ENCODE measurements around the gene PLIN5. TPM values are rescaled to one million over a fixed set of nuclear protein-coding genes. Genes with fewer than 3 reads are reported as not detected.
"Not testable (repeated sequence)": the region's sequence is repeated elsewhere in the genome, so short reads cannot be mapped to it uniquely, and the experiment has no call there.

Gene PLIN5
- total and polyA plus RNA-seq, 12 donors, result 25.7 to 149 (median 45.7) TPM

- no peak overlapping the region for H3K27ac ChIP-seq
- no peaks in the 10 kb centered on the region for H3K9me3 ChIP-seq
- H3K36me3 ChIP-seq, result no peaks in the 10 kb centered on the region
- peaks cover 0 to 27% (median 13%) of the 10 kb centered on the region in 9 donors for H3K4me1 ChIP-seq
- H3K27me3 ChIP-seq, result peaks cover 0 to 9% (median 0%) of the 10 kb centered on the region in 7 donors
- ATAC-seq (no peak), DNase-seq (no peak)
- intact Hi-C loops (cut with DNase I), result no loop called here
- no peak overlapping the region for H3K4me3 ChIP-seq
- 66 to 67% methylated on average over 28 of the region's 28 CpGs for WGBS, 2 donors
- TF ChIP-seq CTCF (IDR thresholded peaks at IDR 0.05), result no peak
These were observed 3.4 kb downstream of the PLIN5 start for GRCh38 chr19:4531562-4532165.

GRCh38 chr19:4529924-4530522 lies 5.0 kb downstream of the PLIN5 start:
- no peak for TF ChIP-seq CTCF (IDR thresholded peaks at IDR 0.05)
- Histone ChIP-seq H3K9me3 (no peaks in the 10 kb centered on the region), H3K4me1 (peaks cover 0 to 16% (median 1%) of the 10 kb centered on the region in 9 donors), H3K27ac (no peak overlapping the region), H3K27me3 (peaks cover 0 to 6% (median 0%) of the 10 kb centered on the region in 7 donors), H3K36me3 (no peaks in the 10 kb centered on the region), H3K4me3 (no peak overlapping the region)
- intact Hi-C loops (cut with DNase I), result loop anchor here in 3 of 10 donors (10.0 kb wide), 2 partner anchors 255 to 265 kb away; partner anchors contain the start of gene SHD (in 1 of the 3)
- DNase-seq (no peak), ATAC-seq (no peak)
- 79% methylated on average over 14 of the region's 14 CpGs for WGBS, 2 donors

GRCh38 chr19:4528843-4529242 lies 6.2 kb downstream of the PLIN5 start:
- ATAC-seq (no peak), DNase-seq (no peak)
- Histone ChIP-seq H3K9me3 (no peaks in the 10 kb centered on the region), H3K4me3 (no peak overlapping the region), H3K27ac (no peak overlapping the region), H3K36me3 (no peaks in the 10 kb centered on the region), H3K27me3 (no peaks in the 10 kb centered on the region), H3K4me1 (peaks cover 0 to 5% (median 0%) of the 10 kb centered on the region in 9 donors)
- WGBS, 2 donors, result 65 to 71% methylated on average over 15 of the region's 15 CpGs
- no peak for TF ChIP-seq CTCF (IDR thresholded peaks at IDR 0.05)
- intact Hi-C loops (cut with DNase I), result loop anchor here in 3 of 10 donors (10.0 kb wide), 2 partner anchors 254 to 264 kb away; partner anchors contain the start of gene SHD (in 1 of the 3)

- ATAC-seq, DNase-seq, H3K4me1 ChIP-seq, H3K9me3 ChIP-seq, H3K27me3 ChIP-seq, H3K4me3 ChIP-seq, H3K27ac ChIP-seq, H3K36me3 ChIP-seq: not testable (repeated sequence)
- intact Hi-C loops (cut with DNase I), result loop anchor here in 3 of 10 donors (10.0 kb wide), 2 partner anchors 253 to 263 kb away; partner anchors contain the start of gene SHD (in 1 of the 3)
- 88% methylated on average over 8 of the region's 8 CpGs for WGBS, 2 donors
These were observed 7.6 kb downstream of the PLIN5 start for GRCh38 chr19:4527377-4527776.
